ENCODE measurements around the gene CATSPERZ. TPM values are rescaled to one million over a fixed set of nuclear protein-coding genes. Genes with fewer than 3 reads are reported as not detected.
A peak's percentile ranks its signal among the peaks of the same experiment; 100 is the strongest.

Gene CATSPERZ
- total and polyA plus RNA-seq, 9 of the 15 experiments (the other 6 are each of a cell fraction or from before 2014, with no cell fraction given), result 0.86 to 8.5 (median 3.5) TPM

- no peaks in the 10 kb centered on the region for H4K20me1 ChIP-seq (replicated peaks; ENCODE audit: control insufficient read depth, insufficient read depth, low read length)
- 22% methylated on average over 10 of the region's 45 CpGs for WGBS (ENCODE audit: insufficient coverage, low coverage, missing lambda C conversion rate)
- peak within 1 kb of the TSS in 1 of 2 experiments; percentile 29; a peak in 1 of 4 replicates for H3K9ac ChIP-seq (ENCODE audit: insufficient read depth in 1 of 2, low read depth in 2 of 2, low read length in 2 of 2)
- DNase-seq (ENCODE audit: extremely low read depth in 1 of 4, low spot score in 3 of 4), result no peak
- H3K27ac ChIP-seq (ENCODE audit: extremely low read depth, low read depth, low read length), result no peak within 1 kb of the TSS
- ChIA-PET POLR2A (no interaction called here), CTCF (ENCODE audit: low intra/inter-chr PET ratio) (no interaction called here)
- no TSS peak for BruUV-seq (replicated peaks)
- FAIRE-seq, result no peak
- H3K4me1 ChIP-seq (replicated peaks in 1 of 2; ENCODE audit: control insufficient read depth in 2 of 2, insufficient read depth in 2 of 2, low read length in 2 of 2), result peaks cover under 1 to 43% of the 10 kb centered on the region in 2 experiments; a peak in 3 of 5 replicates
- TF ChIP-seq POLR2G (IDR thresholded peaks at IDR 0.05; ENCODE audit: low read depth, low read length), result peak; percentile 56; the same call in 1 of the 2 replicates
- no peak for TF ChIP-seq NR2C2 (CRISPR knock-in tag; IDR thresholded peaks at IDR 0.05)
- no peak for TF ChIP-seq NR2C2 (tag; IDR thresholded peaks at IDR 0.05)
- TF ChIP-seq, protein P1, sequence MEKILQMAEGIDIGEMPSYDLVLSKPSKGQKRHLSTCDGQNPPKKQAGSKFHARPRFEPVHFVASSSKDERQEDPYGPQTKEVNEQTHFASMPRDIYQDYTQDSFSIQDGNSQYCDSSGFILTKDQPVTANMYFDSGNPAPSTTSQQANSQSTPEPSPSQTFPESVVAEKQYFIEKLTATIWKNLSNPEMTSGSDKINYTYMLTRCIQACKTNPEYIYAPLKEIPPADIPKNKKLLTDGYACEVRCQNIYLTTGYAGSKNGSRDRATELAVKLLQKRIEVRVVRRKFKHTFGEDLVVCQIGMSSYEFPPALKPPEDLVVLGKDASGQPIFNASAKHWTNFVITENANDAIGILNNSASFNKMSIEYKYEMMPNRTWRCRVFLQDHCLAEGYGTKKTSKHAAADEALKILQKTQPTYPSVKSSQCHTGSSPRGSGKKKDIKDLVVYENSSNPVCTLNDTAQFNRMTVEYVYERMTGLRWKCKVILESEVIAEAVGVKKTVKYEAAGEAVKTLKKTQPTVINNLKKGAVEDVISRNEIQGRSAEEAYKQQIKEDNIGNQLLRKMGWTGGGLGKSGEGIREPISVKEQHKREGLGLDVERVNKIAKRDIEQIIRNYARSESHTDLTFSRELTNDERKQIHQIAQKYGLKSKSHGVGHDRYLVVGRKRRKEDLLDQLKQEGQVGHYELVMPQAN (IDR thresholded peaks at IDR 0.05; ENCODE audit: borderline replicate concordance), result no peak
- peak; percentile 19 for TF ChIP-seq FIP1L1 (IDR thresholded peaks at IDR 0.05; ENCODE audit: low read depth, low read length, poor library complexity, severe bottlenecking)
- no peak for ATAC-seq
- H3K4me2 ChIP-seq (ENCODE audit: insufficient read depth, low read length), result no peak within 1 kb of the TSS
- H3K27me3 ChIP-seq (ENCODE audit: control insufficient read depth in 2 of 2, insufficient read depth in 2 of 2, low read length in 2 of 2), result peaks cover 27 to 44% of the 10 kb centered on the region in 2 experiments; a peak in 4 of 5 replicates
- no peaks in the 10 kb centered on the region for H3K79me2 ChIP-seq (ENCODE audit: control insufficient read depth, insufficient read depth, low read length)
- H3K9me3 ChIP-seq (replicated peaks; ENCODE audit: control insufficient read depth, insufficient read depth, low read depth, low read length), result no peaks in the 10 kb centered on the region
- H3K36me3 ChIP-seq (ENCODE audit: control insufficient read depth, insufficient read depth, low read length), result no peaks in the 10 kb centered on the region
- intact Hi-C loops (cut with micrococcal nuclease) (no loop called here), in situ Hi-C loops (cut with MboI) (no loop called here)
- H2AFZ ChIP-seq (ENCODE audit: low read depth, low read length), result no peak within 1 kb of the TSS
- no peak within 1 kb of the TSS for H3K4me3 ChIP-seq
- no peaks in the 10 kb centered on the region for H3K9me1 ChIP-seq (ENCODE audit: control insufficient read depth, insufficient read depth, low read length)
Measured at GRCh38 chr11:64291262-64291751, 8.9 kb upstream of the CATSPERZ start, which contains the start of gene KCNK4. Gene KCNK4, plus strand, starts transcription at chr11:64291302. Its CDS starts 1,717 bp downstream, at chr11:64293019.
